Thyroid gland (tissue), 4 donors: ENCODE results near the gene TANGO2.

Source experiments
- CTCF ChIP-seq, 6 experiments: fragments of 200-600 bp in 3 of 6; fragments of 450-650 bp in 3 of 6; sonication (generic) in 3 of 6; IDR thresholded peaks; one replicate each; pipeline ENCODE4 v1.5.1; 2016 to 2019; ENCODE audit warnings: antibody characterized with exemption in 6 of 6, mild to moderate bottlenecking in 2 of 6, inconsistent platforms in 1 of 6, moderate library complexity in 1 of 6
- POLR2A ChIP-seq, 2 donors: fragments of 450-650 bp; IDR thresholded peaks; one replicate each; pipeline ENCODE4 v1.6.1; 2017; ENCODE audit warnings: antibody characterized with exemption in 2 of 2, mild to moderate bottlenecking in 2 of 2, moderate library complexity in 1 of 2

- no peak for TF ChIP-seq CTCF (IDR thresholded peaks at IDR 0.05)
- no peak for TF ChIP-seq POLR2A (IDR thresholded peaks at IDR 0.05)
Observed at GRCh38 chr22:19977296-19978243, 43.3 kb upstream of the TANGO2 start.
